ENCODE data around the gene ARID1A. TPM values are rescaled to one million over a fixed set of nuclear protein-coding genes. Genes with fewer than 3 reads are reported as not detected.

The ARID1A gene
- total and polyA plus RNA-seq, 2 of the 4 experiments (the other 2 are of a cell fraction) = 14.0 to 40.7 TPM

GRCh38 chr1:26739329-26739914 is 43.6 kb downstream of the ARID1A start:
- in situ Hi-C loops (cut with MboI; ENCODE audit: low sequenced_read_pairs) = no loop called here
- H3K9me1 ChIP-seq (ENCODE audit: insufficient read depth, low read length) = peaks cover 15% of the 10 kb centered on the region; the same call in 1 of the 2 replicates
- no peak overlapping the region for H3K14ac ChIP-seq (replicated peaks; ENCODE audit: low read depth, low read length)
- peaks cover 34 to 80% of the 10 kb centered on the region in 2 experiments for H3K79me1 ChIP-seq (ENCODE audit: low read depth in 1 of 2, low read length in 2 of 2)
- 100% methylated on average over 2 of the region's 4 CpGs; no CpG with 5 or more reads in 1 of the 2 experiments for WGBS, 2 experiments (ENCODE audit: extremely low coverage in 2 of 2, insufficient read length in 1 of 2)
- H3K9me3 ChIP-seq (ENCODE audit: control insufficient read depth, insufficient read depth, low read length) = no peaks in the 10 kb centered on the region
- intact Hi-C loops (cut with micrococcal nuclease) = no loop called here
- H3K56ac ChIP-seq (ENCODE audit: extremely low read depth, insufficient read depth, low read length) = no peak overlapping the region
- CTCF ChIA-PET = interaction anchor here (0.7 kb wide), 1 partner anchor 42 kb away, joined by 5 read pairs; no protein-coding TSS in a partner anchor
- no peak overlapping the region for H2AK9ac ChIP-seq (replicated peaks; ENCODE audit: low read depth, low read length, poor library complexity)
- DNase-seq (no peak), ATAC-seq (ENCODE audit: low read depth) (no peak)
- H3K27me3 ChIP-seq (ENCODE audit: control insufficient read depth, insufficient read depth, low read length) = no peaks in the 10 kb centered on the region
- no peak overlapping the region for H2AFZ ChIP-seq (replicated peaks; ENCODE audit: low read length, poor library complexity)
- no peak overlapping the region for H2BK5ac ChIP-seq (ENCODE audit: low read depth, low read length, poor library complexity, severe bottlenecking)
- H4K20me1 ChIP-seq (ENCODE audit: insufficient read depth, low read length) = peaks cover 30% of the 10 kb centered on the region
- H3K4me3 ChIP-seq (ENCODE audit: insufficient read depth, low read depth, low read length) = no peak overlapping the region
- no peak overlapping the region for H3K4ac ChIP-seq (ENCODE audit: low read depth, low read length)
- H3K18ac ChIP-seq (ENCODE audit: low read depth, low read length) = no peak overlapping the region
- H4K5ac ChIP-seq (ENCODE audit: low read depth, low read length) = no peak overlapping the region
- H3K9ac ChIP-seq (ENCODE audit: low read depth, low read length) = no peak overlapping the region
- no peak overlapping the region for H4K8ac ChIP-seq (ENCODE audit: low read depth in 2 of 2, low read length in 2 of 2)
- H3K4me1 ChIP-seq (ENCODE audit: control insufficient read depth, insufficient read depth, low read length) = peaks cover 3% of the 10 kb centered on the region
- H2BK15ac ChIP-seq (ENCODE audit: low read depth, low read length) = no peak overlapping the region
- no peak overlapping the region for H3K4me2 ChIP-seq (ENCODE audit: low read depth, low read length)
- dilution Hi-C loops (cut with HindIII; ENCODE audit: low sequenced_read_pairs, unreplicated experiment) = no loop called here
- H3K23ac ChIP-seq (ENCODE audit: low read depth, low read length) = no peak overlapping the region
- no peak overlapping the region for H2AK5ac ChIP-seq (ENCODE audit: low read depth, low read length)
- peaks cover 35% of the 10 kb centered on the region for H3K36me3 ChIP-seq (ENCODE audit: control insufficient read depth, insufficient read depth, low read length)
- TF ChIP-seq BHLHE40 (IDR thresholded peaks at IDR 0.05; ENCODE audit: low read depth, low read length) = no peak
- TF ChIP-seq MAFK (IDR thresholded peaks at IDR 0.05; ENCODE audit: low read depth, low read length) = no peak
- TF ChIP-seq ELK1 (IDR thresholded peaks at IDR 0.05; ENCODE audit: borderline replicate concordance, low read depth, low read length) = no peak
- TF ChIP-seq MXI1 (IDR thresholded peaks at IDR 0.05; ENCODE audit: borderline replicate concordance, low read depth, low read length) = no peak
- no peak for TF ChIP-seq RFX5 (IDR thresholded peaks at IDR 0.05; ENCODE audit: low read depth, low read length)
- no peak for TF ChIP-seq POLR2A (IDR thresholded peaks at IDR 0.05; ENCODE audit: low read depth, low read length)
- no peak for TF ChIP-seq SMC3 (IDR thresholded peaks at IDR 0.05; ENCODE audit: low read depth, low read length)
- no peak for TF ChIP-seq RCOR1 (IDR thresholded peaks at IDR 0.05; ENCODE audit: insufficient replicate concordance, low read length)
- TF ChIP-seq, protein P1, sequence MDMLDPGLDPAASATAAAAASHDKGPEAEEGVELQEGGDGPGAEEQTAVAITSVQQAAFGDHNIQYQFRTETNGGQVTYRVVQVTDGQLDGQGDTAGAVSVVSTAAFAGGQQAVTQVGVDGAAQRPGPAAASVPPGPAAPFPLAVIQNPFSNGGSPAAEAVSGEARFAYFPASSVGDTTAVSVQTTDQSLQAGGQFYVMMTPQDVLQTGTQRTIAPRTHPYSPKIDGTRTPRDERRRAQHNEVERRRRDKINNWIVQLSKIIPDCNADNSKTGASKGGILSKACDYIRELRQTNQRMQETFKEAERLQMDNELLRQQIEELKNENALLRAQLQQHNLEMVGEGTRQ (IDR thresholded peaks at IDR 0.05; ENCODE audit: low read depth, low read length) = no peak
- no peak for TF ChIP-seq CTCF (conservative IDR thresholded peaks at IDR 0.05; ENCODE audit: low read depth, low read length)
- TF ChIP-seq NFE2L2 (IDR thresholded peaks at IDR 0.05; ENCODE audit: low read depth, low read length) = no peak
- no peak for TF ChIP-seq CHD1 (IDR thresholded peaks at IDR 0.05; ENCODE audit: low read depth, low read length)
- TF ChIP-seq MAZ (IDR thresholded peaks at IDR 0.05; ENCODE audit: borderline replicate concordance, low read depth, low read length) = no peak
- TF ChIP-seq FOS (IDR thresholded peaks at IDR 0.05; ENCODE audit: low read depth, low read length) = no peak
- BruUV-seq (replicated peaks) = no TSS peak
- H2BK120ac ChIP-seq (ENCODE audit: low read depth, low read length) = no peak overlapping the region
- no peak overlapping the region for H3K27ac ChIP-seq (ENCODE audit: insufficient read depth, low read length)
- no peak overlapping the region for H2BK20ac ChIP-seq (ENCODE audit: low read depth, low read length)
- POLR2A ChIA-PET (ENCODE audit: unreplicated experiment) = no interaction called here
- no peak overlapping the region for H4K91ac ChIP-seq (ENCODE audit: insufficient read depth, low read depth, low read length)
